Activated T-helper 1 cell treated with anti-CD3 and anti-CD28 coated beads, Interleukin-2, amount 50 U/mL, for 16 hours (primary cell): ENCODE measurements around the gene CHST8.
"Not testable (repeated sequence)": the region's sequence is repeated elsewhere in the genome, so short reads cannot be mapped to it uniquely, and the experiment has no call there.

Experiments
- DNase-seq, 2 donors: peaks; one replicate each; pipeline ENCODE4 v3.0.0-alpha.2; 2020; ENCODE audit warnings: low read depth in 1 of 2, low spot score in 1 of 2

The CHST8 gene

GRCh38 chr19:33689138-33689746 lies 67.5 kb downstream of the CHST8 start:
- DNase-seq = no peak

GRCh38 chr19:33689868-33690267 lies 68.1 kb downstream of the CHST8 start:
- DNase-seq = no peak

- DNase-seq = no peak
These were observed 68.8 kb downstream of the CHST8 start for GRCh38 chr19:33690378-33691029.

GRCh38 chr19:33691030-33691427 lies 69.3 kb downstream of the CHST8 start:
- DNase-seq = no peak

GRCh38 chr19:33691736-33692135 lies 70.0 kb downstream of the CHST8 start:
- no peak for DNase-seq

- DNase-seq = no peak
These were observed 71.9 kb downstream of the CHST8 start for GRCh38 chr19:33693678-33694077.

GRCh38 chr19:33695547-33695946 lies 73.8 kb downstream of the CHST8 start:
- not testable (repeated sequence) for DNase-seq

- DNase-seq = no peak
These were observed 76.0 kb downstream of the CHST8 start for GRCh38 chr19:33697766-33698165.

GRCh38 chr19:33698576-33699435 lies 77.1 kb downstream of the CHST8 start:
- DNase-seq = no peak

GRCh38 chr19:33699754-33700407 lies 78.1 kb downstream of the CHST8 start:
- no peak for DNase-seq

- DNase-seq = no peak
These were observed 78.8 kb downstream of the CHST8 start for GRCh38 chr19:33700408-33701013.

GRCh38 chr19:33701565-33701964 lies 79.8 kb downstream of the CHST8 start:
- no peak for DNase-seq

- no peak for DNase-seq
These were observed 81.1 kb downstream of the CHST8 start for GRCh38 chr19:33702606-33703437.

- DNase-seq = no peak
These were observed 81.6 kb downstream of the CHST8 start for GRCh38 chr19:33703438-33703750.

- no peak for DNase-seq
These were observed 82.1 kb downstream of the CHST8 start for GRCh38 chr19:33703821-33704220.

- DNase-seq = no peak
These were observed 82.5 kb downstream of the CHST8 start for GRCh38 chr19:33704271-33704670.

GRCh38 chr19:33705090-33705847 lies 83.5 kb downstream of the CHST8 start:
- no peak for DNase-seq

- DNase-seq = no peak
These were observed 84.1 kb downstream of the CHST8 start for GRCh38 chr19:33705860-33706259.

- DNase-seq = no peak
These were observed 84.9 kb downstream of the CHST8 start for GRCh38 chr19:33706631-33707030.

GRCh38 chr19:33712268-33712667 lies 90.5 kb downstream of the CHST8 start:
- no peak for DNase-seq
